ENCODE measurements around the gene FBXL17.

FBXL17 gene

GRCh38 chr5:108094800-108095199 is 287.1 kb downstream of the FBXL17 start:
- DNase-seq (ENCODE audit: low read depth, low spot score), result no peak

DNA sequence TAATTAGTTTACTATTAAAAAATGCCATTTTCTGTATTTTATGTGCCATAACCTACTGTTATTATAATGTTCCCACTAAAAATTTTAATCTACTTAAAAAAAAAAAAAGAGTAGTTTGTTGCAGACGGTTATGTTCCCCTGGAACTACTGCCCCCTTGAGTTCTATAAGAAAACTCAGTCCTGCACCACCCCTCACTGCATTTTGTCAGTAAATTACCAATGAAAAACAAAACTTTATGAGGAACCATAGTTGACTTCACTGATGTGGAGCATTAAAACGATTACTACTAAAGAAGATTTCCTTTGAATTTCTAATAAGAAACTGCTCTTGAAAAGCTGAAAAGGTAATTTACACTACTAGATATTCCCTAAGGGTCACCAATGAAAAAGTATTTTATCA is 288.7 kb downstream of the FBXL17 start:
- DNase-seq (ENCODE audit: low read depth, low spot score), result no peak

DNA sequence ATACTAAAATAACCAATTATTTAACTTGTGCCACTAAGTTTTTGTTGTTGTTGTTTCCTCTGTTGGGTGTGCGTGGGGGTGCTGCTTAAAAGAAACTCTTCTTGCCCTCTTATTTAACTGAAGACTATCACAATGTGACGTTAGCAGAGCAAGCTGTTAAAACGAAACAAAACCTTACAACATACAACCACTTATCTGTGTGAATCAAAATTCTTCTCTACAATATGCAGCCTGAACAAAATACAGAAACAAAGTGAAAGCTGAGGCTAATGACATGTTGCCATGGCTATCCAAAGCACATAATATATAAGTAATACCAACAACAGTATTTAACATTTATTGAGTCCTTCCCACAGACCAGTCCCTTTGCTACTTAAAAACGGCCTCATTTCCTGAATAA is 291.0 kb downstream of the FBXL17 start:
- no peak for DNase-seq (ENCODE audit: low read depth, low spot score)

GRCh38 chr5:108084105-108084504 is 297.8 kb downstream of the FBXL17 start:
- DNase-seq (ENCODE audit: low read depth, low spot score), result no peak

- no peak for DNase-seq (ENCODE audit: low read depth, low spot score)
Measured at GRCh38 chr5:108083232-108083631, 298.7 kb downstream of the FBXL17 start.

GRCh38 chr5:108081707-108082106 is 300.2 kb downstream of the FBXL17 start:
- no peak for DNase-seq (ENCODE audit: low read depth, low spot score)

- no peak for DNase-seq (ENCODE audit: low read depth, low spot score)
Measured at GRCh38 chr5:108079753-108080152, 302.1 kb downstream of the FBXL17 start.

- DNase-seq (ENCODE audit: low read depth, low spot score), result no peak
Measured at GRCh38 chr5:108078882-108079281, 303.0 kb downstream of the FBXL17 start.

DNA sequence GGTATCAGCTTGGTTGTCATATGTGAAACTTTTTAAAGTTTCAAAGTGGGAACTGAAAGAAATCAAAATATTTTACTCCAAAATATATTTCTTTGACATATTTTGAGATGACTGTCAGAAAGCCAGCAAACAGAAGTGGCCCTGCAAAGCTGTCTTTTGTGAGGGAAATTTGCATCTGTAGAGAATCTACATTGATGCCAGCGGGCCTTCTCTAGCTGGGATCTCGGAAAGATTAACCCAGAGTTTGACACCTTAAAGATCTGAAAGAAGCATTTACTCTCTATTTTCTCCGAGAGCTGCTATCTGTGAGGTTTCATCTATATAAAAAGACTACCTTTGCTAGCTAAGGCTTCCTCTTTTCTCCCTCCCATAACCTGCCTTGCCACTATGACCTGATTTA is 303.6 kb downstream of the FBXL17 start:
- no peak for DNase-seq (ENCODE audit: low read depth, low spot score)

- DNase-seq (ENCODE audit: low read depth, low spot score), result no peak
Measured at GRCh38 chr5:108074626-108075025, 307.3 kb downstream of the FBXL17 start.

DNA sequence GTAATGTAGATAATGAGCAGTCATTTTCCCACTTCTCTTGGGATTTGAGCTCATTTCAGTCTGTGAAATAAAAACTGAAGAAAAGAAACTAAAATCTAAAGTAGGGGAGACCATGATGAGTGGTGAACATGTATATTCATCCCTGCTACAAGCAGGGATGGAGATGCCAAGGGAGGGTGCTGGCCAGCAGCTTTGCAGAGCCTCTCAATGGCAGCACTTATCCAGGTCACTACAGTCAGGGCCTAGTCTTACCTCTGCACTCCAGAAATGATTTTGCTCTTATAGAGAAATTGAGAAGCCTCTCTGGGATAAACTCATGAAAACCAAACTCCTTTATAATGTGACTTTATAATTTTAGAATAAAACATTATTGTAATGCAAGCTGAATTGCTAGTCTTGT is 317.6 kb downstream of the FBXL17 start:
- no peak for DNase-seq (ENCODE audit: low read depth, low spot score)

GRCh38 chr5:108061941-108062340 is 320.0 kb downstream of the FBXL17 start:
- no peak for DNase-seq (ENCODE audit: low read depth, low spot score)

- DNase-seq (ENCODE audit: low read depth, low spot score), result no peak
Measured at GRCh38 chr5:108060340-108060739, 321.6 kb downstream of the FBXL17 start.

DNA sequence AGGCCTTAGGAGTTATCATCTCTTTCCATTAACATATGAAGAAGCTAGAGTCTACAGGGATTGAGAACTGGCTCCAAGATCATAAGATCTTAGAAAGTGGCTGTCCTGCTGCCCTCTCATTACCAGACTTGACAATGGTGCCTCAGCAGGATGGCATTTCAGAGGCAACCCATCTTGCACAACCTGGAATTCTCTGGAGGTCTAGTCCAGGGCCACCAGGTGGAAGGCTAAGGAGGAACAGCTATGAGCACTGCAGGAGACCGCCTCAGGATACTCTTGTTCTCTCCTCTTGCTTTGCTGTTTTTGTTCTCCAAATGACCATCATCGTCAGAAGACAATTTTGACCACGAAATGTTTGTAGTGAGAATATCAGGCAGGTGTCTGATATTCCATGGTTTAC is 322.6 kb downstream of the FBXL17 start:
- DNase-seq (ENCODE audit: low read depth, low spot score), result no peak

- no peak for DNase-seq (ENCODE audit: low read depth, low spot score)
Measured at GRCh38 chr5:108054349-108054748, 327.5 kb downstream of the FBXL17 start.

DNA sequence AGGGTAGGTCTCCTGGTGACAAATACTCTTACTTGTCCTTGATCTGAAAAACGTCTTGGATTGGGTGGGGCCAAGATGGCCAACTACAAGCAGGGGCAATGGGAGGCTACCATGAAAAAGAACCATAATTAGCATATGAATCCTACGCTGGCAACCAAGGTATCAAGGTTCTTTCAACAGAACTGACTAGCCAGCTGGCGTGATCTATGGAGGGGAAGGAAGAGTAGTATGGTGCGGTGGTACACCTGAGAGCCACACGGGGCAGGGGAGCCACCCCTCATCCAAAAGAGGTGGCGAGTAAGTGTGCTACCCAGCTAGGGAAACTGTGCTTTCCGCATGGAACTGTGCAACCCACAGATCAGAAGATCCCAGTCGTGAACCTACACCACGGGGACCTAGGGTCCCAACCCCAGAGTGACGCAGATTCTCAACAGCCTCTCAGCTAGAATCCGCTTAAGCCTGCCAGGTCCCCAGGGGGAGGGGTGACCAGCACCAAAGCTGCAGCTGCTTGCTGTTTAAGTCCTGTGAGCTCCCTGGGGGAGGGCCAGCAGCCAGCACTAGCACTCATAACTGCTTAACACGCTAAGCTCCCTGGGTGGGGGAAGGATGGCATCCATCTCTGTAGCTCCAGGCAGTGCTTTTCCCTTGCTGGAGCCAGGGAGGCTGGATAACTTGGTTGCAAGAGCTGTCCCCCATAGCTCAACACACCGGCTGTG is 334.8 kb downstream of the FBXL17 start:
- no peak for DNase-seq (ENCODE audit: low read depth, low spot score)

DNA sequence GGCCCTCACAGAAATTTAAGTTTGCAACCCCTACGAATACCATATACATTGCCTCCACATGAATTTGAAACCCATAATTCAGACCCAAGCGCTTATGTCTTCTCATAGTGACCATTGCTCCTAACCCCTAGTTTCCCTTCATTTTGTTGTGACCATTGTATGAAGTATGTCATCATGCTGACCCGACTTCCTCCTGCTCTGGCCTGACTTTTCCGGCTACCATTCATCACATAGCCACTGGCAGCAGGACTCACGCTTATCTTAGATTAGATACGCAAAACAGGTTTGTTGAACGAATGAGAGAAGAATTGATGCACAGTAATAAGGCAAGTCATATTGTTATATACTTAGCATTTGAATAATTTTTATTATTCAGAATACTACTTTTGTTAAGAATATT is 345.4 kb downstream of the FBXL17 start:
- DNase-seq (ENCODE audit: low read depth, low spot score), result no peak

- no peak for DNase-seq (ENCODE audit: low read depth, low spot score)
Measured at GRCh38 chr5:108028883-108029282, 353.0 kb downstream of the FBXL17 start.

- no peak for DNase-seq (ENCODE audit: low read depth, low spot score)
Measured at GRCh38 chr5:108028412-108028811, 353.5 kb downstream of the FBXL17 start.

DNA sequence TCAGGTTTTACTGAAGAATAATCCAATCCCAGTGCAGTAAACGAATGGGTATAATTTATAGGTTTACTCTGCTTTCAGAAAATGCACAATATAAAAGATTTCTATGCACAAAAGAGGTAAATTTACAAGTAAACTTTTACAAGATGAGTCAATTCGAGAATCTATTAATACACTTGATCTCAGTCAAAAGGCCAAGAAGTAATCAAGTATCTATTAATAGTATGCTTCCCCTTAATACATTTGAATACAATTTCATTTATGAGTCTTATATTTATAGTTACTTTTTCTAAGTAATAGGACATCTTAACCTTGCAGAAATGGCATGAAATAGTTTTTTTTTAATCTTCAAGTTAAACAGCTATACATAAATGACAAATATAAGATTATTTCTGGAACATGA is 355.9 kb downstream of the FBXL17 start:
- DNase-seq (ENCODE audit: low read depth, low spot score), result no peak

DNA sequence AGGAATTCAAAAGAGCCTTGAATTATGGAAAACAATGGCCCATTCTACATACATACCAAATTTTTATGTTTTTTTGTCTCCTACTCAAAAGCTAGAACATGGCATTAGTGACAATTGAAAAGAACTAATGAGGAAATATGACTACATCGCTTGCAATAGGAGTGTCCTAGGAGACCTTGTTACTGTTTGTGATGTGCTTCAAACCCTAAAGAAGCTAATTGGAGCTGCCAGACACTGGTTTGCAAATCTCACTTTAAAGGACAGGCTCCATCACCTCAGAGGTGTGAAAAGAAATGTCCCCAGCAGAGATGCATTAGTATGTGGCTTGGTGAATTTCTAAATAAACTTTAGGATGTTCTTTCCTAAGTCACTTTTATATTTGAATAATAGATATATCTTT is 356.9 kb downstream of the FBXL17 start:
- DNase-seq (ENCODE audit: low read depth, low spot score), result no peak

GRCh38 chr5:108016101-108016500 is 365.8 kb downstream of the FBXL17 start:
- DNase-seq (ENCODE audit: low read depth, low spot score), result no peak

DNA sequence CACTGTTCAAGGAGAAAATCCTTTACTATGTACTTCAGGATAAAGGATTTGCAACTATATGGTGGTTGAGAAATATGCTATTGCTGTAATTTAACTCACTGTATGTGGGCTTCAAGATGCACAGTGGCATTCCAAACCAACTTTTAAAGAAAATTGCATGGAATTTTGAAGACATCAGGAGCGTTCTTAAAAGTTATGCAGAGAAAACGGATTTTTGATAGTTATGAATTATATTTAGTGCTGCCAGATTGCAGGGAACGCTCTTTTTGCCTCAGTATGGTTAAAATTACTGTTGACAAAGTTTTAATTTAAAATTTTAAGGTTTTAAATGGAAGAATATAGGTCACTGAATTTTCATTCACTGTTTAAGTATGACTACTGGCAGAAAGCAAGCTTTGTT is 375.1 kb downstream of the FBXL17 start:
- DNase-seq (ENCODE audit: low read depth, low spot score), result no peak

DNA sequence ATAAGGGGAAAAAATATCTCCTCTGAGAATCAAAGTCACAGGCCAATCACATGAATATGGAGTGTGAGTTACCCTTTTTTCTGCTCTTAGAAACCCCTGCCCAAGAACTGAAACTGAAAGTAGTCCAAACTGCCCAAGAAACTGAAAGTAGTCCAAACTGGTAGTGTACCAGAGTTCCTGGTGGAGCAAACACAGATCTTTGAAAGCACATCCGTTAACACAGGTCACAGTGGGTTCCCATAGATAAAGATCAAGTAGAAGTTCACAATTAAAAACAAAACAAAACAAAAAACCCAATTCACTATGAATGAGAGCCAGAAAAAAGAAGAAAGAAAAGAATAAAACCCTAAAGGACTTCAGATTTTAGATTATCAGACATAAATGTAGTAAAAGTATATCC is 378.7 kb downstream of the FBXL17 start:
- DNase-seq (ENCODE audit: low read depth, low spot score), result peak; percentile 49
